ENCODE results near the gene ATP1A2.

ATP1A2 gene

DNA sequence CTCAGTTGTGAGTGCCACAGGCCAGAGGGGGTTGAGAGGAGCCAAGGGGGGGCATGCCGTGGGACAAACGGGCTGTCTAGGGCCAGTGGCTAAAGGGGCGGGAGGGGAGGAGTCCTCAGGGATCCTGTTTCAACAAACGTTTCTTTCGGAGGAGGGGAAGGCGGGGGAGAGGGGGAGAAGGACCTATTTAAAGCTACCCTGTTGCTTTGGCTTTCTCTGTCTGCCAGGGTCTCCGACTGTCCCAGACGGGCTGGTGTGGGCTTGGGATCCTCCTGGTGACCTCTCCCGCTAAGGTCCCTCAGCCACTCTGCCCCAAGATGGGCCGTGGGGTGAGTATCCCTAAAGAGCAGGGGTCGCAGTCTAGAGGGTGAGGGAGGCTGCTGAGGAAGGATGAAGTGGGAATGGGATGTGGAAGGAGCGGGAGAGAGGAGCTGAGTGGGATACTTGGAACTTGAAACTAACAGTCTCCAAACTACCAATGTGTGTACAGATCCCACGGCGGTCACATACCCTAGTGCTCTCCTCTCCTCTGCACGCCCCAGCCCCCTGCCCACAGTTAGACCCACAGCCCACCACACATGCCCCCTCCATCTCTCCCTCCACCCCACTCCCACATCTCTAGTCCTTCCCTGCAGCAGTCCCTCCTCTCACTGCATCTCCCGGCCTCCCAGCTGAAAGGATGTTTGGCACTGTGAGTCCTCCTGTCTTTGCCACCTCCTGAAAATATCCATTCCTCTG is at the start of gene ATP1A2:
TSS of gene ATP1A2 (plus strand) at position 215 of the 738 bp plus-strand sequence. CDS start at position 318, 103 bp downstream.
- DNase-seq, result no peak

GRCh38 chr1:160066829-160067745 is 48.5 kb upstream of the ATP1A2 start:
- DNase-seq, result no peak

GRCh38 chr1:160068225-160068624 is 47.3 kb upstream of the ATP1A2 start:
- DNase-seq, result no peak

- DNase-seq, result peak in 1 of 6 experiments; percentile 44
These were observed 45.9 kb upstream of the ATP1A2 start, which contains the start of gene KCNJ10 for GRCh38 chr1:160069460-160070231. Gene KCNJ10 (minus strand): TSS chr1:160070160. CDS start chr1:160042532, 27,628 bp downstream.

DNA sequence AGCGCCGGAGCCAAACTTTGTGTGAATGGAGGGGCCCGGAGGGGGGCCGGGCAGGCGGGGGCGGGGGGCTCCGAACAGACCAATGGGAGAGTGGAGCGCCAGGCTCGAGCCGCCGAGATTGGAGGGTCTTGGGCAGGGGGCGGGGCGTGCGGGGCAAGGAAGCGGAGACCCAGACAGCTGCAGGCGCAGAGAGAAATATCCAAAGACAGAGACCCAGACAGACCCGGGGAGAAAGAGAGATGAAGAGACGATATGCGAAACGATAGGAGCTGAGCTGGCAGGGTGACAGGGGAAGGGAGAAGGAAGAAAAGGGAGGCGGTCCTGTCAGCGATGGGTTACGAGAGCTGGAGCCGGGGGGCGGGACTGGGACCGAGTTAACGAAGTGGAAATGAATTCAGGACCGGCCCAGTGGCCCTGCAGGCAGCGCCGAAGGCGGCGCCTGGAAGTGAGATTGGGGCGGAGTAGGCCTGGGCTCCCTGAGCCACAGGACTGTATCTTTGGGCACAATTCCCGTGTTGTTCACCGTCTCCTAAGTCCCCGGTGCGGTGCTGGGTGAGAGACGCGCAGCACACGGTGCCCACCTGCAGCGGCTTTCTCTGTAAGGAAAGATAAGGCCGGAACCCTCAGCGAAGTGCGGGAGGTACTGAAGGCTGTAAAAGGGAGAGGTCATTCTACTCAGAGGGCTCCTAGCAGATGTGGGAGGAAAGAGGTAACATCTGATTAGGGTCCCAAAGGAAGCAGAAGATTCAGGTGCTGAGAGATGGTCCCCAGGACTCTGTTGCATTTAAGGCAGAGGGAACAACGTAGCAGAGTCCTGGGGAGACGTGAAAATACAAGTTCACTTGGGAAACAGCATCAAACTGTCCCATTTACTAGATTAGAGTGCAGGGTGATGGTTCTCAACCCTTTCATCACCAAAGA is 45.1 kb upstream of the ATP1A2 start:
- DNase-seq, result peak; percentile 55 to 81 (median 72)

- no peak for DNase-seq
These were observed 44.3 kb upstream of the ATP1A2 start for GRCh38 chr1:160071289-160071688.

DNA sequence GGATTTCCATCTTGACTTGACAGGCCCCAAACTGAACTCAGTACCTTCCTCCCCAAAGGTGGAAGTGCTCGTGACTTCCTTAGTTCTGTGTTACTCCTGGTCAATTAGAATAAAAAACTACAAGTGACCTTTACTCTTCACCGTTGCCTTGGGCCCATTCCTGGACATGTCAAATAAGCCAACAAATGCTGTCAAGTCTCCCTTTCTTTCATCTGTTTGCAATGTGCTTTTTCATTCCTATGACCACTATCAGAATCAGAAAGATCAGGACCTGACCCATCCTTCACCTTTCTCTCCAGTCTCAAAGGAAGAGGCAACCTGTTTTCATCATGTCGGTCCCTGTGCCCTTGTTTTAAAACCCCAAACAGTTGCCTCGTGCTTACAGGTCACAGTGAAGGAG is 40.7 kb upstream of the ATP1A2 start:
- no peak for DNase-seq

- no peak for DNase-seq
These were observed 39.7 kb upstream of the ATP1A2 start for GRCh38 chr1:160075836-160076235.

DNA sequence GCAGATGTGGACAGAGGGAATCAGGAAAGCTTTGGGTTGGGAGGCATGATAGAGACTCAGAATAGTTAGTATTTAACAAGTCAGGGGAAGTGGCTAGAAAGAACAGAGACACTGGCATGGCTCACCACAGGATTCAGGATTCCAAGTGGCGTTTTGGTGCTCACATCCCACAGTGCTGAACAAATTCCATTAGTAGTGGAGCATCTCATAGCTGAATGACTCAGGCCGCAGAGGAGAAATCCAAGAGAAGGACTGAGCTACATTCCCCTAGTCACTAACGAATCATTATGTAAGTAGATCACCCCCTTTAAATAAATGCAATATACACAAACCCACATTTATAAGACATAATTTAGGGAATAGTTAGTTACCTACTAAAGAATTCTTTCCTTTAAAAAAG is 39.3 kb upstream of the ATP1A2 start:
- no peak for DNase-seq

GRCh38 chr1:160077486-160077885 is 38.1 kb upstream of the ATP1A2 start:
- DNase-seq, result no peak

- DNase-seq, result peak; percentile 9 to 63 (median 40)
These were observed 36.9 kb upstream of the ATP1A2 start for GRCh38 chr1:160078512-160079195.

GRCh38 chr1:160079448-160079847 is 36.1 kb upstream of the ATP1A2 start:
- DNase-seq, result no peak

- DNase-seq, result no peak
These were observed 35.0 kb upstream of the ATP1A2 start for GRCh38 chr1:160080381-160081100.

DNA sequence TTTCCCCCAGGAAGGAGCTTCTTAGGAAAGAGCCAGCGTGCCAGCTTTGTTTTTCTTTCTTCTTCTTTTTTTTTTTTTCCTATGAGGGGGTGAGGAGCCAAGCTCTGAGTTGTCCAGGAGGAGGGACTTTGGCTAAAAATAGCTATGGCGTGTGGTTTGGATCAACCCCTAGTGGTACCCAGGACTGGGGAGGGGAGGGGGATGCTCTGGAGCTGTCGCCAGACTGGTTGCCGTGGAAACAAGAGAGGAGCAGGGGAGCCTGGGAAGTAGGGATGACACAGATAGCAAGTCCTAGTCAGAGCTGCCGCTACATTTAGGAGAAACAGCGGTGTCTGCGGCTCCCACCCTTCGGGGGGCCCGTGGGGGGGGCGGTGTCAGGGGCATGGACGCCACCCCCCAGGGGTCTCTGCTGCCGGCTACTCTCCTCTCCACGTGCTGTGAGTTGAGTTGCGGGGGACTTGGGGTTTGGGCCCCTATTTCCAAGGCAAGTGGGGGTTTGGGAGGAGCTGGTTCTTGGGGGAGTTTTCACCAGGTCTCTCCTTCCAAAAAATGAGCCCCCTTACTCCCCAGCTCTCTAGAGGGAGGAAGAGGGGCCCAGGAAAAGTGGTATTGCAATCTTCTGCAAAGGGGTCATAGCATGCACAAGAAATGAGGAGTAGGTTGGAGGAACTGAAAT is 34.2 kb upstream of the ATP1A2 start, which contains the start of gene KCNJ9:
TSS of gene KCNJ9 (plus strand) at position 278 of the 676 bp plus-strand sequence. CDS start 2,493 bp downstream, outside the sequence.
- DNase-seq, result no peak

- no peak for DNase-seq
These were observed 33.1 kb upstream of the ATP1A2 start for GRCh38 chr1:160082487-160082886.

DNA sequence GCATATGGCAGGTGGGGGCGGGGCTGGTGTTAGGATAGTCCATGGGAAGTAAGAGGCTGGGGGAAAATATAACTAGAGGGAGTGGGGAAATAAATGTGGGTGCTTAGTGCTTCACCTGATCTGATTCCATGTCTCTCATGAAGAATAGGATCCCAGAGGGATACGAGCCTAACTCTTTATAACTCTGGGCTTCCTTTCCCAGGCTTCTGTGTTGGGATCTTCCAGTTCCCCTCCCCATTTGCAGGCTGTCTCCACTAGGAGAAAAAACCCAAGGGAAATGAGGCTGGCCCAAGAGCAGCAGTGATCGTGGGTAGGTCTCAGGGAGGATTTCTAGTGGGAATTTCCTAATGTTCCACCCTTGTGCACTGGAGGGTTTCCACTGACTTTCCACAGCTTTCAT is 32.6 kb upstream of the ATP1A2 start:
- DNase-seq, result no peak

DNA sequence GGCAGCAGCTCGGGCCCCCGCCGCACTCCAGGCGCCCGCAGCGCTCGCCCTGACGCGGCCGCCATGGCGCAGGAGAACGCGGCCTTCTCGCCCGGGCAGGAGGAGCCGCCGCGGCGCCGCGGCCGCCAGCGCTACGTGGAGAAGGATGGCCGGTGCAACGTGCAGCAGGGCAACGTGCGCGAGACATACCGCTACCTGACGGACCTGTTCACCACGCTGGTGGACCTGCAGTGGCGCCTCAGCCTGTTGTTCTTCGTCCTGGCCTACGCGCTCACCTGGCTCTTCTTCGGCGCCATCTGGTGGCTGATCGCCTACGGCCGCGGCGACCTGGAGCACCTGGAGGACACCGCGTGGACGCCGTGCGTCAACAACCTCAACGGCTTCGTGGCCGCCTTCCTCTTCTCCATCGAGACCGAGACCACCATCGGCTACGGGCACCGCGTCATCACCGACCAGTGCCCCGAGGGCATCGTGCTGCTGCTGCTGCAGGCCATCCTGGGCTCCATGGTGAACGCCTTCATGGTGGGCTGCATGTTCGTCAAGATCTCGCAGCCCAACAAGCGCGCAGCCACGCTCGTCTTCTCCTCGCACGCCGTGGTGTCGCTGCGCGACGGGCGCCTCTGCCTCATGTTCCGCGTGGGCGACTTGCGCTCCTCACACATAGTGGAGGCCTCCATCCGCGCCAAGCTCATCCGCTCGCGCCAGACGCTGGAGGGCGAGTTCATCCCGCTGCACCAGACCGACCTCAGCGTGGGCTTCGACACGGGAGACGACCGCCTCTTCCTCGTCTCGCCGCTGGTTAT is 31.4 kb upstream of the ATP1A2 start:
- peak; percentile 43 to 70 (median 62) for DNase-seq

- no peak for DNase-seq
These were observed 30.7 kb upstream of the ATP1A2 start for GRCh38 chr1:160084771-160085321.

Data from stimulated activated naive CD4-positive, alpha-beta T cell (primary cell).